Measurements from ENCODE around the gene TMUB1. TPM values are rescaled to one million over a fixed set of nuclear protein-coding genes. Genes with fewer than 3 reads are reported as not detected.
A peak's percentile ranks its signal among the peaks of the same experiment; 100 is the strongest.

The TMUB1 gene
- total RNA-seq, 1 experiment from 2014 or later = 45.4 TPM

DNA sequence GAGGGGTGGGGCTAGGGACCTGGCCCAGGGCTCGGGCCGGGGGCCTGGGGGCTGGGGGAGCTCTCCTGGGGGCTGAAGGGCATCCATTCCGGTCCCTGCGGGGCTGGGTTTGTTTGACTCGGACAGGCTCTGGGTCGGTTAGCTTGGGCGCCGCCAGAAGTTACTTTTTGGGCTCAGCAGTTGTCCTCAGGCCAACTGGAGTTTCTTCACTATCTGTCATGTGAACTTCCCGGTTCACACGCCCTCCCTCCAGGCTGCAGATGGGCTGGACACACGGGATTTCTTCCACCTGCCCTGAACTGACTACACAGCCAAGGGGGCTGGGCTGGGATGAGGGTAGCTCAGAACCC lies 20.1 kb downstream of the TMUB1 start:
- Histone ChIP-seq H3K4me2 (ENCODE audit: insufficient read depth, insufficient read length, low read length) (peak overlapping the region; percentile 58), H2AFZ (ENCODE audit: low read length) (no peak overlapping the region), H3K9me3 (ENCODE audit: control insufficient read depth, low read depth, low read length) (no peaks in the 10 kb centered on the region), H4K91ac (ENCODE audit: insufficient read length, low read depth, low read length) (no peak overlapping the region), H2BK12ac (ENCODE audit: insufficient read length, low read depth, low read length) (no peak overlapping the region), H3K14ac (ENCODE audit: insufficient read depth, low read length) (no peak overlapping the region), H3K23me2 (ENCODE audit: insufficient read length, low read depth, low read length, poor library complexity, severe bottlenecking) (peaks cover 30% of the 10 kb centered on the region), H3K4ac (ENCODE audit: low read depth, low read length) (no peak overlapping the region), H3K27ac (ENCODE audit: insufficient read length, low read depth, low read length) (no peak overlapping the region), H3K4me1 (ENCODE audit: insufficient read depth, low read length) (peaks cover 8% of the 10 kb centered on the region), H2BK20ac (ENCODE audit: low read depth, low read length, poor library complexity, severe bottlenecking) (no peak overlapping the region), H3K9ac (ENCODE audit: extremely low read depth, insufficient read length, low read length) (no peak overlapping the region), H2AK5ac (ENCODE audit: insufficient read length, low read length) (no peak overlapping the region), H3K79me1 (ENCODE audit: insufficient read depth, low read depth, low read length, poor library complexity, severe bottlenecking) (no peaks in the 10 kb centered on the region), H4K20me1 (ENCODE audit: control insufficient read depth, insufficient read depth, insufficient read length) (no peaks in the 10 kb centered on the region), H3K23ac (ENCODE audit: insufficient read length, low read depth, low read length) (no peak overlapping the region), H2BK15ac (ENCODE audit: low read depth, low read length) (no peak overlapping the region), H2BK5ac (ENCODE audit: insufficient read length, low read length) (no peak overlapping the region), H3T11ph (ENCODE audit: low read length) (no peak overlapping the region), H4K8ac (replicated peaks; ENCODE audit: insufficient read length, low read depth, low read length) (no peak overlapping the region), H3K18ac (ENCODE audit: insufficient read length, low read depth, low read length) (no peak overlapping the region), H3K27me3 (ENCODE audit: insufficient read depth, low read length) (no peaks in the 10 kb centered on the region; the same call in 1 of the 2 replicates), H3K79me2 (ENCODE audit: insufficient read depth, low read length) (no peaks in the 10 kb centered on the region), H2BK120ac (ENCODE audit: low read depth, low read length, poor library complexity, severe bottlenecking) (no peak overlapping the region), H4K5ac (ENCODE audit: insufficient read length, low read depth, low read length) (no peak overlapping the region), H3K56ac (ENCODE audit: insufficient read length, low read depth, low read length) (no peak overlapping the region)
- Mint-ChIP-seq H3K27ac (peak overlapping the region in 1 of 3 experiments; percentile 52; a peak in 1 of 7 replicates), H3K27me3 (ENCODE audit: low read depth) (no peaks in the 10 kb centered on the region), H3K4me3 (peak overlapping the region; percentile 67 to 78), H3K36me3 (ENCODE audit: insufficient read depth in 1 of 3, low read depth in 3 of 3) (peaks cover 21 to 36% (median 32%) of the 10 kb centered on the region in 3 experiments; a peak in 6 of 7 replicates), H3K4me1 (peaks cover 36 to 44% of the 10 kb centered on the region in 2 experiments), H3K9me3 (no peaks in the 10 kb centered on the region; a peak in 1 of 5 replicates)
- WGBS (ENCODE audit: extremely low coverage, insufficient read length, low lambda C conversion rate) = no CpG with 5 or more reads among the region's 11 CpGs
- TF ChIP-seq, protein P1, sequence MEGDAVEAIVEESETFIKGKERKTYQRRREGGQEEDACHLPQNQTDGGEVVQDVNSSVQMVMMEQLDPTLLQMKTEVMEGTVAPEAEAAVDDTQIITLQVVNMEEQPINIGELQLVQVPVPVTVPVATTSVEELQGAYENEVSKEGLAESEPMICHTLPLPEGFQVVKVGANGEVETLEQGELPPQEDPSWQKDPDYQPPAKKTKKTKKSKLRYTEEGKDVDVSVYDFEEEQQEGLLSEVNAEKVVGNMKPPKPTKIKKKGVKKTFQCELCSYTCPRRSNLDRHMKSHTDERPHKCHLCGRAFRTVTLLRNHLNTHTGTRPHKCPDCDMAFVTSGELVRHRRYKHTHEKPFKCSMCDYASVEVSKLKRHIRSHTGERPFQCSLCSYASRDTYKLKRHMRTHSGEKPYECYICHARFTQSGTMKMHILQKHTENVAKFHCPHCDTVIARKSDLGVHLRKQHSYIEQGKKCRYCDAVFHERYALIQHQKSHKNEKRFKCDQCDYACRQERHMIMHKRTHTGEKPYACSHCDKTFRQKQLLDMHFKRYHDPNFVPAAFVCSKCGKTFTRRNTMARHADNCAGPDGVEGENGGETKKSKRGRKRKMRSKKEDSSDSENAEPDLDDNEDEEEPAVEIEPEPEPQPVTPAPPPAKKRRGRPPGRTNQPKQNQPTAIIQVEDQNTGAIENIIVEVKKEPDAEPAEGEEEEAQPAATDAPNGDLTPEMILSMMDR (conservative IDR thresholded peaks at IDR 0.05) = no peak
- DNase-seq = no peak

Data from H9 (cell line).